ENCODE data around the gene PARM1.

- TF ChIP-seq DDX20 (tag; IDR thresholded peaks at IDR 0.05; ENCODE audit: low read depth) (no peak), REST (IDR thresholded peaks at IDR 0.05; ENCODE audit: borderline replicate concordance) (no peak), REST (CRISPR knock-in tag; IDR thresholded peaks at IDR 0.05; ENCODE audit: low read depth) (no peak), BHLHE40 (IDR thresholded peaks at IDR 0.05; ENCODE audit: low read length) (no peak), ZNF253 (CRISPR knock-in tag; conservative IDR thresholded peaks at IDR 0.05) (no peak), CTCF (IDR thresholded peaks at IDR 0.05 in 2 of 3, conservative IDR thresholded peaks at IDR 0.05 in 1 of 3; ENCODE audit: insufficient read depth in 2 of 3, low read depth in 1 of 3, low read length in 3 of 3) (no peak), ZSCAN29 (IDR thresholded peaks at IDR 0.05) (no peak), CREB1 (IDR thresholded peaks at IDR 0.05) (no peak), CREB1 (CRISPR knock-in tag; IDR thresholded peaks at IDR 0.05) (no peak)
- TF ChIP-seq, protein P1, sequence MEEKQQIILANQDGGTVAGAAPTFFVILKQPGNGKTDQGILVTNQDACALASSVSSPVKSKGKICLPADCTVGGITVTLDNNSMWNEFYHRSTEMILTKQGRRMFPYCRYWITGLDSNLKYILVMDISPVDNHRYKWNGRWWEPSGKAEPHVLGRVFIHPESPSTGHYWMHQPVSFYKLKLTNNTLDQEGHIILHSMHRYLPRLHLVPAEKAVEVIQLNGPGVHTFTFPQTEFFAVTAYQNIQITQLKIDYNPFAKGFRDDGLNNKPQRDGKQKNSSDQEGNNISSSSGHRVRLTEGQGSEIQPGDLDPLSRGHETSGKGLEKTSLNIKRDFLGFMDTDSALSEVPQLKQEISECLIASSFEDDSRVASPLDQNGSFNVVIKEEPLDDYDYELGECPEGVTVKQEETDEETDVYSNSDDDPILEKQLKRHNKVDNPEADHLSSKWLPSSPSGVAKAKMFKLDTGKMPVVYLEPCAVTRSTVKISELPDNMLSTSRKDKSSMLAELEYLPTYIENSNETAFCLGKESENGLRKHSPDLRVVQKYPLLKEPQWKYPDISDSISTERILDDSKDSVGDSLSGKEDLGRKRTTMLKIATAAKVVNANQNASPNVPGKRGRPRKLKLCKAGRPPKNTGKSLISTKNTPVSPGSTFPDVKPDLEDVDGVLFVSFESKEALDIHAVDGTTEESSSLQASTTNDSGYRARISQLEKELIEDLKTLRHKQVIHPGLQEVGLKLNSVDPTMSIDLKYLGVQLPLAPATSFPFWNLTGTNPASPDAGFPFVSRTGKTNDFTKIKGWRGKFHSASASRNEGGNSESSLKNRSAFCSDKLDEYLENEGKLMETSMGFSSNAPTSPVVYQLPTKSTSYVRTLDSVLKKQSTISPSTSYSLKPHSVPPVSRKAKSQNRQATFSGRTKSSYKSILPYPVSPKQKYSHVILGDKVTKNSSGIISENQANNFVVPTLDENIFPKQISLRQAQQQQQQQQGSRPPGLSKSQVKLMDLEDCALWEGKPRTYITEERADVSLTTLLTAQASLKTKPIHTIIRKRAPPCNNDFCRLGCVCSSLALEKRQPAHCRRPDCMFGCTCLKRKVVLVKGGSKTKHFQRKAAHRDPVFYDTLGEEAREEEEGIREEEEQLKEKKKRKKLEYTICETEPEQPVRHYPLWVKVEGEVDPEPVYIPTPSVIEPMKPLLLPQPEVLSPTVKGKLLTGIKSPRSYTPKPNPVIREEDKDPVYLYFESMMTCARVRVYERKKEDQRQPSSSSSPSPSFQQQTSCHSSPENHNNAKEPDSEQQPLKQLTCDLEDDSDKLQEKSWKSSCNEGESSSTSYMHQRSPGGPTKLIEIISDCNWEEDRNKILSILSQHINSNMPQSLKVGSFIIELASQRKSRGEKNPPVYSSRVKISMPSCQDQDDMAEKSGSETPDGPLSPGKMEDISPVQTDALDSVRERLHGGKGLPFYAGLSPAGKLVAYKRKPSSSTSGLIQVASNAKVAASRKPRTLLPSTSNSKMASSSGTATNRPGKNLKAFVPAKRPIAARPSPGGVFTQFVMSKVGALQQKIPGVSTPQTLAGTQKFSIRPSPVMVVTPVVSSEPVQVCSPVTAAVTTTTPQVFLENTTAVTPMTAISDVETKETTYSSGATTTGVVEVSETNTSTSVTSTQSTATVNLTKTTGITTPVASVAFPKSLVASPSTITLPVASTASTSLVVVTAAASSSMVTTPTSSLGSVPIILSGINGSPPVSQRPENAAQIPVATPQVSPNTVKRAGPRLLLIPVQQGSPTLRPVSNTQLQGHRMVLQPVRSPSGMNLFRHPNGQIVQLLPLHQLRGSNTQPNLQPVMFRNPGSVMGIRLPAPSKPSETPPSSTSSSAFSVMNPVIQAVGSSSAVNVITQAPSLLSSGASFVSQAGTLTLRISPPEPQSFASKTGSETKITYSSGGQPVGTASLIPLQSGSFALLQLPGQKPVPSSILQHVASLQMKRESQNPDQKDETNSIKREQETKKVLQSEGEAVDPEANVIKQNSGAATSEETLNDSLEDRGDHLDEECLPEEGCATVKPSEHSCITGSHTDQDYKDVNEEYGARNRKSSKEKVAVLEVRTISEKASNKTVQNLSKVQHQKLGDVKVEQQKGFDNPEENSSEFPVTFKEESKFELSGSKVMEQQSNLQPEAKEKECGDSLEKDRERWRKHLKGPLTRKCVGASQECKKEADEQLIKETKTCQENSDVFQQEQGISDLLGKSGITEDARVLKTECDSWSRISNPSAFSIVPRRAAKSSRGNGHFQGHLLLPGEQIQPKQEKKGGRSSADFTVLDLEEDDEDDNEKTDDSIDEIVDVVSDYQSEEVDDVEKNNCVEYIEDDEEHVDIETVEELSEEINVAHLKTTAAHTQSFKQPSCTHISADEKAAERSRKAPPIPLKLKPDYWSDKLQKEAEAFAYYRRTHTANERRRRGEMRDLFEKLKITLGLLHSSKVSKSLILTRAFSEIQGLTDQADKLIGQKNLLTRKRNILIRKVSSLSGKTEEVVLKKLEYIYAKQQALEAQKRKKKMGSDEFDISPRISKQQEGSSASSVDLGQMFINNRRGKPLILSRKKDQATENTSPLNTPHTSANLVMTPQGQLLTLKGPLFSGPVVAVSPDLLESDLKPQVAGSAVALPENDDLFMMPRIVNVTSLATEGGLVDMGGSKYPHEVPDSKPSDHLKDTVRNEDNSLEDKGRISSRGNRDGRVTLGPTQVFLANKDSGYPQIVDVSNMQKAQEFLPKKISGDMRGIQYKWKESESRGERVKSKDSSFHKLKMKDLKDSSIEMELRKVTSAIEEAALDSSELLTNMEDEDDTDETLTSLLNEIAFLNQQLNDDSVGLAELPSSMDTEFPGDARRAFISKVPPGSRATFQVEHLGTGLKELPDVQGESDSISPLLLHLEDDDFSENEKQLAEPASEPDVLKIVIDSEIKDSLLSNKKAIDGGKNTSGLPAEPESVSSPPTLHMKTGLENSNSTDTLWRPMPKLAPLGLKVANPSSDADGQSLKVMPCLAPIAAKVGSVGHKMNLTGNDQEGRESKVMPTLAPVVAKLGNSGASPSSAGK (IDR thresholded peaks at IDR 0.05), result no peak
- TF ChIP-seq, protein P2, sequence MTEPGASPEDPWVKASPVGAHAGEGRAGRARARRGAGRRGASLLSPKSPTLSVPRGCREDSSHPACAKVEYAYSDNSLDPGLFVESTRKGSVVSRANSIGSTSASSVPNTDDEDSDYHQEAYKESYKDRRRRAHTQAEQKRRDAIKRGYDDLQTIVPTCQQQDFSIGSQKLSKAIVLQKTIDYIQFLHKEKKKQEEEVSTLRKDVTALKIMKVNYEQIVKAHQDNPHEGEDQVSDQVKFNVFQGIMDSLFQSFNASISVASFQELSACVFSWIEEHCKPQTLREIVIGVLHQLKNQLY (CRISPR knock-in tag; conservative IDR thresholded peaks at IDR 0.05), result no peak
Measured at GRCh38 chr4:74921490-74921889, 11.4 kb upstream of the PARM1 start.
